HepG2 (cell line): Measurements from ENCODE around the gene KCTD6. TPM values are rescaled to one million over a fixed set of nuclear protein-coding genes. Genes with fewer than 3 reads are reported as not detected.
A peak's percentile ranks its signal among the peaks of the same experiment; 100 is the strongest.

Source experiments
- ARNTL ChIP-seq: sonication (generic); formaldehyde crosslinking; IDR thresholded peaks from 2 replicates; pipeline ENCODE4 v1.4.0; 2020; ENCODE audit warnings: mild to moderate bottlenecking, missing genetic modification reagents
- BORCS8-MEF2B ChIP-seq: sonication (generic); formaldehyde crosslinking; IDR thresholded peaks from 2 replicates; pipeline ENCODE4 v1.8.0; 2022; ENCODE audit warnings: mild to moderate bottlenecking, missing genetic modification reagents
- CHD2 ChIP-seq: IDR thresholded peaks from 2 replicates; pipeline ENCODE4 v1.6.1; 2011; ENCODE audit warnings: low read depth, low read length, improper control_type of control experiment
- DR1 ChIP-seq: sonication (generic); formaldehyde crosslinking; IDR thresholded peaks from 2 replicates; pipeline ENCODE4 v1.8.0; 2021; ENCODE audit warnings: mild to moderate bottlenecking, missing genetic modification reagents, inconsistent platforms
- EHMT2 ChIP-seq: fragments of 200-600 bp; sonication (generic); IDR thresholded peaks from 2 replicates; pipeline ENCODE4 v1.7.0; 2017; ENCODE audit warnings: antibody characterized with exemption, low read depth, low read length, borderline replicate concordance
- FLYWCH1 ChIP-seq: sonication (generic); formaldehyde crosslinking; IDR thresholded peaks from 2 replicates; pipeline ENCODE4 v1.8.1; 2023; ENCODE audit warnings: mild to moderate bottlenecking, missing genetic modification reagents
- FOXO1 ChIP-seq: sonication (generic); formaldehyde crosslinking; IDR thresholded peaks from 2 replicates; pipeline ENCODE4 v1.4.0; 2020; ENCODE audit warnings: missing genetic modification reagents
- HNRNPH1 ChIP-seq: fragments of 200-400 bp; formaldehyde crosslinking; optimal IDR thresholded peaks from 2 replicates; pipeline ENCODE3; 2017; ENCODE audit warnings: mild to moderate bottlenecking, low read depth, low read length
- KLF16 ChIP-seq, 2 experiments: sonication (generic) in 1 of 2; formaldehyde crosslinking in 1 of 2; IDR thresholded peaks; 2 replicates each; pipeline versions ENCODE4 v1.6.1 to v1.8.0; 2016 to 2023; ENCODE audit warnings: missing genetic modification reagents in 2 of 2, missing compliant biosample characterization in 1 of 2
- MED1 ChIP-seq: sonication (generic); formaldehyde crosslinking; IDR thresholded peaks from 2 replicates; pipeline ENCODE4 v1.4.0; 2020; ENCODE audit warnings: missing genetic modification reagents
- NR3C1 ChIP-seq: sonication (generic); formaldehyde crosslinking; IDR thresholded peaks from 2 replicates; pipeline ENCODE4 v1.4.0; 2020; ENCODE audit warnings: missing genetic modification reagents
- SCMH1 ChIP-seq: sonication (generic); formaldehyde crosslinking; IDR thresholded peaks from 2 replicates; pipeline ENCODE4 v1.9.0; 2021; ENCODE audit warnings: missing genetic modification reagents, mild to moderate bottlenecking, borderline replicate concordance
- SIX1 ChIP-seq: sonication (generic); formaldehyde crosslinking; IDR thresholded peaks from 2 replicates; pipeline ENCODE4 v1.4.0; 2020; ENCODE audit warnings: missing genetic modification reagents, borderline replicate concordance
- THYN1 ChIP-seq: sonication (generic); formaldehyde crosslinking; IDR thresholded peaks from 2 replicates; pipeline ENCODE4 v1.8.1; 2023; ENCODE audit warnings: low read depth, mild to moderate bottlenecking, moderate library complexity, missing genetic modification reagents, borderline replicate concordance
- XBP1 ChIP-seq: sonication (generic); formaldehyde crosslinking; IDR thresholded peaks from 2 replicates; pipeline ENCODE4 v1.5.0; 2020; ENCODE audit warnings: missing genetic modification reagents
- YEATS4 ChIP-seq: sonication (generic); formaldehyde crosslinking; IDR thresholded peaks from 2 replicates; pipeline ENCODE4 v1.4.0; 2020; ENCODE audit warnings: missing genetic modification reagents, borderline replicate concordance
- ZFX ChIP-seq: sonication (generic); formaldehyde crosslinking; IDR thresholded peaks from 2 replicates; pipeline ENCODE4 v1.4.0; 2020; ENCODE audit warnings: mild to moderate bottlenecking, low read depth, missing genetic modification reagents, moderate library complexity
- ZKSCAN1 ChIP-seq: fragments of 150-350 bp; IDR thresholded peaks from 2 replicates; pipeline ENCODE4 v1.6.1; 2014; ENCODE audit warnings: low read length
- ZNF251 ChIP-seq: sonication (generic); formaldehyde crosslinking; IDR thresholded peaks from 2 replicates; pipeline ENCODE4 v1.9.0; 2021; ENCODE audit warnings: mild to moderate bottlenecking, missing genetic modification reagents
- ZNF253 ChIP-seq: sonication (generic); formaldehyde crosslinking; IDR thresholded peaks from 2 replicates; pipeline ENCODE4 v1.8.0; 2022; ENCODE audit warnings: mild to moderate bottlenecking, missing genetic modification reagents, borderline replicate concordance
- ZNF333 ChIP-seq: sonication (generic); formaldehyde crosslinking; IDR thresholded peaks from 2 replicates; pipeline ENCODE4 v1.4.0; 2020; ENCODE audit warnings: mild to moderate bottlenecking, missing genetic modification reagents, borderline replicate concordance
- ZNF558 ChIP-seq: sonication (generic); formaldehyde crosslinking; IDR thresholded peaks from 2 replicates; pipeline ENCODE4 v1.9.0; 2022; ENCODE audit warnings: mild to moderate bottlenecking, missing genetic modification reagents, borderline replicate concordance
- ZNF563 ChIP-seq: sonication (generic); formaldehyde crosslinking; IDR thresholded peaks from 2 replicates; pipeline ENCODE4 v1.8.0; 2022; ENCODE audit warnings: mild to moderate bottlenecking, moderate library complexity, missing genetic modification reagents
- ZNF569 ChIP-seq: sonication (generic); formaldehyde crosslinking; IDR thresholded peaks from 2 replicates; pipeline ENCODE4 v1.5.0; 2020; ENCODE audit warnings: mild to moderate bottlenecking, missing genetic modification reagents, moderate library complexity, borderline replicate concordance
- ZNF709 ChIP-seq: sonication (generic); formaldehyde crosslinking; IDR thresholded peaks from 2 replicates; pipeline ENCODE4 v1.5.0; 2020; ENCODE audit warnings: mild to moderate bottlenecking, missing genetic modification reagents
- ZNF746 ChIP-seq: sonication (generic); formaldehyde crosslinking; IDR thresholded peaks from 2 replicates; pipeline ENCODE4 v1.8.0; 2022; ENCODE audit warnings: mild to moderate bottlenecking, missing genetic modification reagents
- ZNF772 ChIP-seq: sonication (generic); formaldehyde crosslinking; IDR thresholded peaks from 2 replicates; pipeline ENCODE4 v1.5.0; 2020; ENCODE audit warnings: mild to moderate bottlenecking, missing genetic modification reagents
- ZSCAN22 ChIP-seq: sonication (generic); formaldehyde crosslinking; IDR thresholded peaks from 2 replicates; pipeline ENCODE4 v1.4.0; 2020; ENCODE audit warnings: mild to moderate bottlenecking, missing genetic modification reagents
- ZZZ3 ChIP-seq: sonication (generic); formaldehyde crosslinking; IDR thresholded peaks from 2 replicates; pipeline ENCODE4 v1.4.0; 2020; ENCODE audit warnings: missing genetic modification reagents, mild to moderate bottlenecking, borderline replicate concordance
- polyA plus RNA-seq, 8 experiments: library from polyadenylated mRNA; depleted of rRNA in 3 of 8; stranded (reverse) in 7 of 8; unstranded in 1 of 8; fragments of >200 nt; fragmentation: Illumina TruSeq in 4 of 8; extraction: Trizol in 4 of 8; gene quantifications; 2 replicates each; pipeline versions ENCODE4 v1.2.1 to v1.2.3, GENCODE V29; 2011 to 2016; ENCODE audit warnings: low read depth in 4 of 8, missing spikeins in 1 of 8, mixed read lengths in 1 of 8; ENCODE audit not compliant: insufficient read depth in 1 of 8
- total RNA-seq, 5 experiments: library from RNA; depleted of rRNA; stranded (reverse); fragments of >200 nt; fragmentation: Illumina TruSeq; extraction: Trizol; gene quantifications; 2 replicates each; pipeline ENCODE4 v1.2.3, GENCODE V29; 2016; ENCODE audit warnings: low read depth in 1 of 5
- TF ChIP-seq, protein P1 (sequence below): sonication (generic); formaldehyde crosslinking; IDR thresholded peaks from 2 replicates; pipeline ENCODE4 v1.8.0; 2022; ENCODE audit warnings: missing genetic modification reagents, mild to moderate bottlenecking, inconsistent platforms, borderline replicate concordance
- TF ChIP-seq, protein P2 (sequence below): IDR thresholded peaks from 2 replicates; pipeline ENCODE4 v1.6.1; 2012; ENCODE audit warnings: inconsistent platforms
- TF ChIP-seq, protein P3 (sequence below): sonication (generic); formaldehyde crosslinking; IDR thresholded peaks from 2 replicates; pipeline ENCODE4 v1.4.0; 2020; ENCODE audit warnings: missing genetic modification reagents

The KCTD6 gene
- total and polyA plus RNA-seq, 2 of the 13 experiments (the other 11 are each of a cell fraction or from before 2014, with no cell fraction given), result 13.4 to 14.2 TPM

DNA sequence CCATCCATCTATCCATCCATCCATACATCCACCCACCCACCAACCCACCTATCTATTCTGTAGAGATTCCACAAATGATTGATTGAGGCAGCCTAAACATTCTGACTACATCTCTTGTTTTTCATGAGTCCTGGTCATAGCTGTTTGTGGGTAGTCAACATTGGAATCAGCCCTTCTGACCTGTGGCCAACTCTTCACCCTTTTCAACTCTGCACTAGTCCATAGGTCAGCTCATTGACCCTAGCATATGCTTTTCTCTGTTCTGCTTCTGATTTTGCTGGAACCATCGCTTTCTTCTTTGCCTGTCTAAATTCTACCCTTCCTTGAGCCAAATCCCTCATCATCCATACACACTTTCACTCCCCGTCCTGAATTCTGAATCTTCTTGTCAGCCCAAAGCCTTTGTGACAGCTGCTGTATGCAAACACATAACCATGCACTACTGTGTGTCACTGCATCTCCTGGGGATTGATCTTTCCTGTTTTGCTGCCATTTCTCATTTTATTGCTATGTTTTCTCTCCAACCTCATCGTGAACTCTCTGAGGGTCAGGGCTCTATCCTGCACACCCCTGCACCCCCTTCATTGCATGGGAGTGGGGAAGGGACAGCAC, 16.8 kb upstream of the KCTD6 start (continued):
- TF ChIP-seq, protein P1, sequence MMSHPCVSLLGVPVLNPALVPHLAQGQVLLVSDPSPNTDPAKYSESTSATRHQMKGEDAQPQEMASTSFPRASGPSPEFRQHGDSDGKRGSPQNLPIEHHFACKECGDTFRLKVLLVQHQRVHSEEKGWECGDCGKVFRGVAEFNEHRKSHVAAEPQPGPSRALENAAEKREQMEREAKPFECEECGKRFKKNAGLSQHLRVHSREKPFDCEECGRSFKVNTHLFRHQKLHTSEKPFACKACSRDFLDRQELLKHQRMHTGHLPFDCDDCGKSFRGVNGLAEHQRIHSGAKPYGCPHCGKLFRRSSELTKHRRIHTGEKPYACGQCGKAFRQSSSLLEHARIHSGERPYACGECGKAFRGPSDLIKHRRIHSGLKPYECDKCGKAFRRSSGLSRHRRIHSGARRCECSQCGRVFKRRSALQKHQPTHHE (CRISPR knock-in tag), result no peak
- TF ChIP-seq ZNF569 (CRISPR knock-in tag) (no peak), FOXO1 (peak; percentile 82), ARNTL (CRISPR knock-in tag) (no peak), ZFX (no peak), HNRNPH1 (no peak), YEATS4 (CRISPR knock-in tag) (peak; percentile 7; the same call in 1 of the 2 replicates), BORCS8-MEF2B (no peak), SIX1 (CRISPR knock-in tag) (no peak), ZKSCAN1 (no peak), NR3C1 (no peak), KLF16 (CRISPR knock-in tag; IDR thresholded peaks at IDR 0.05) (no peak), ZNF558 (CRISPR knock-in tag) (no peak), ZNF563 (no peak), ZNF333 (CRISPR knock-in tag) (no peak), EHMT2 (peak; percentile 49; the same call in 1 of the 2 replicates), MED1 (CRISPR knock-in tag) (peak; percentile 61), ZNF251 (CRISPR knock-in tag) (no peak), THYN1 (CRISPR knock-in tag) (no peak), ZNF772 (CRISPR knock-in tag) (no peak), ZNF709 (no peak), ZSCAN22 (CRISPR knock-in tag) (no peak), ZNF253 (CRISPR knock-in tag) (no peak), ZZZ3 (CRISPR knock-in tag) (no peak), ZNF746 (no peak), DR1 (CRISPR knock-in tag) (no peak), XBP1 (CRISPR knock-in tag) (no peak), SCMH1 (CRISPR knock-in tag) (no peak), FLYWCH1 (CRISPR knock-in tag) (no peak), CHD2 (no peak)
- TF ChIP-seq, protein P2, sequence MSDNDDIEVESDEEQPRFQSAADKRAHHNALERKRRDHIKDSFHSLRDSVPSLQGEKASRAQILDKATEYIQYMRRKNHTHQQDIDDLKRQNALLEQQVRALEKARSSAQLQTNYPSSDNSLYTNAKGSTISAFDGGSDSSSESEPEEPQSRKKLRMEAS, result peak; percentile 53
- TF ChIP-seq, protein P3, sequence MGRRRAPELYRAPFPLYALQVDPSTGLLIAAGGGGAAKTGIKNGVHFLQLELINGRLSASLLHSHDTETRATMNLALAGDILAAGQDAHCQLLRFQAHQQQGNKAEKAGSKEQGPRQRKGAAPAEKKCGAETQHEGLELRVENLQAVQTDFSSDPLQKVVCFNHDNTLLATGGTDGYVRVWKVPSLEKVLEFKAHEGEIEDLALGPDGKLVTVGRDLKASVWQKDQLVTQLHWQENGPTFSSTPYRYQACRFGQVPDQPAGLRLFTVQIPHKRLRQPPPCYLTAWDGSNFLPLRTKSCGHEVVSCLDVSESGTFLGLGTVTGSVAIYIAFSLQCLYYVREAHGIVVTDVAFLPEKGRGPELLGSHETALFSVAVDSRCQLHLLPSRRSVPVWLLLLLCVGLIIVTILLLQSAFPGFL (CRISPR knock-in tag), result no peak
